HG03571 (cell line): ENCODE data around the gene ATP8A1.

Experiments used
- ATAC-seq: cut with Tn5 transposase; IDR thresholded peaks from one replicate; pipeline ENCODE4 v1.9.1; 2021; ENCODE audit not compliant: unreplicated experiment

The ATP8A1 gene

DNA sequence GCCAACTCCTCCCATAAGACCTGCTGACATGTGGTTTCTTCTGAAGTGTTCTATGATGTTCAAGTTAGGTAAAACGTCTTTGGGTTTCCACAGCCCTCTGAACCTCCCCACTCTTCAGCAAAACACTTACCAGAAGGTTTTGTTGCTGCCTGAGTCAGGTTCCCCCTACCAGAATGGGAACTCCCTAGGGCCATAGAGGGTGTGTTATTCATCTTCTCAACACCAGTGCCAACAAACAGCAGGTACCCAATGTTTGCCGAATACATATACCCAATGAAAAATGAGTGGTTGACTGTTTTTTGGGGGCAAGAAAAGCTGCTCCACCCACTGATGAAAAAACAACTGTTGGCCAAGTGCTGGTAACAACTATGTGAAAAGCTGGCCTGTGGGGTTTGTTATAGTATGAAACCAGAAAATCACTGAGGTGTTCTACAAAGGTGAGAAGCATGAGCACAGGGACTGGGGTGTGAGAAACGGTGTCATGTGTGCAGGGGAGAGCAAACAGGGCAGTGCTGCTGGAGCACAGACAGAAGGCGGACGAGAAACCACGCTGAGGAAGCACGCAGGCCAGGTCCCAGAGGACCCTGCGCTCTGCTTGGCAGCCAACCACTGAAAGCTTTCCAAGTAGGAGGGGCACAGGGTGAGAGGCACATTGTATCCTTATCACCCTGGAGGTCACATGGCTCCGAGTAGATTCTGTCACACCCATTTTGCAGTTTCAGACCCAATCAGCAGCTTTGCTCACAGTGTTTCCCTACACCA, 28.8 kb downstream of the ATP8A1 start:
- peak; percentile 91 for ATAC-seq

GRCh38 chr4:42626629-42627146, 30.2 kb downstream of the ATP8A1 start:
- ATAC-seq, result no peak

- no peak for ATAC-seq
Observed at GRCh38 chr4:42625329-42625728, 31.6 kb downstream of the ATP8A1 start.

DNA sequence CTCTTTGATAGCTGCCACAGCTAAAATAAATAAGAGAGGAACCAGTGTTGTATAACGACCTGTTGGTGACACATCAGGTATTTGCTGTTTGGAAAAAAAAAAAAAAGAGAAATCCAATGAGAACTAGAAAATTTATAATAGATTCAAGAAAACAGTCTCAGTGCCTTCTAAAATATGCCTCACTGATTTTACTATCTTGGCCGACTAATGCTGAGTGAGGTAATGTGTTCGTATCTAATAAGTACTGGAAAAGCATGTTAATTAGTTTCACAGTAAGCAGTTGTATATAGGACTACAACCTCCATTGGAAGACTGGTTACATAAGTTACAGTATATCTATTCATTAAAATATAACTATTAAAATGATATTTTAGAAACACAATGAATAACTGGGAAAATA, 32.4 kb downstream of the ATP8A1 start:
- ATAC-seq, result no peak

- ATAC-seq, result no peak
Observed at GRCh38 chr4:42618023-42618422, 38.9 kb downstream of the ATP8A1 start.

- ATAC-seq, result no peak
Observed at GRCh38 chr4:42617030-42617429, 39.9 kb downstream of the ATP8A1 start.

DNA sequence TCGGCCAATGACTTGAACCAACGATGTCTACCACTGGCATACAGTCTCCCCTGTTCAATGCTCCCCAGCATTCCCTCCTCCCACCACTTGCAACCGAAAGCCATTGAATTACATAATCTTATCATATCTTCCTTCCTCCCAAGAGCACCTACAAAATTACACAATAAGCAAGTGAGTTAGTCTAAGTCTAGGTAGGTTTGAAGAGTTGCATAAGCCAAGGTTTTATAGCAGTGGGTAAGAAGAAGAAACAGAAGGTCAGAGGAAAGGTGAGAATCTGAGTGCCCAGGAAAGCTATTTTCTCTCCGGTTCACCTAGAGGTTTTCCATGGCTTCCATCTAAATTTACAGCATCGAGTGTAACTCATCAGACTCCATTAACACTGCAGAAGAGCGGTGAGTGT, 40.3 kb downstream of the ATP8A1 start:
- ATAC-seq, result no peak

- ATAC-seq, result no peak
Observed at GRCh38 chr4:42615131-42615763, 41.7 kb downstream of the ATP8A1 start.

GRCh38 chr4:42612898-42613297, 44.0 kb downstream of the ATP8A1 start:
- ATAC-seq, result no peak

DNA sequence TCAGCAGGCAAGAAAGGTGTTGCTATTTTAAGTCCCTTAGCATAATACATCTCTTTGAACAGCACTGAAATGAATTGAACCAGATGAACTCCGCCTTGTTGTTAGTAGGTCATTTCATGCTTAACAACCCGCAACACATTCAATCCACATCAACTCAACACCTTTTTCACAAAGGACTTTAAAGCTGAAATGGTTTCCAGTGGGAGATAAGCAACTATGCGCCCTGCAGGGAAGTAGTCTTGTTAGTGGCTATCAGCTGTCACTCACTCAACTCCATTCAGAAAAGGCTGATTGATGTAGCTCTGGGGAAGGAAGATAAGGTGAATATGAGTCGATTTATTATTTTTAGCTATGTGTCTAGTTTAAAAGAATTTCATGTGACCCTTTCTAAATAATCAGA, 46.0 kb downstream of the ATP8A1 start:
- no peak for ATAC-seq

- no peak for ATAC-seq
Observed at GRCh38 chr4:42609051-42609450, 47.9 kb downstream of the ATP8A1 start.

- ATAC-seq, result no peak
Observed at GRCh38 chr4:42608551-42608950, 48.4 kb downstream of the ATP8A1 start.

- ATAC-seq, result no peak
Observed at GRCh38 chr4:42607011-42607726, 49.7 kb downstream of the ATP8A1 start.

GRCh38 chr4:42605264-42605663, 51.6 kb downstream of the ATP8A1 start:
- no peak for ATAC-seq

- ATAC-seq, result no peak
Observed at GRCh38 chr4:42603862-42604261, 53.0 kb downstream of the ATP8A1 start.

DNA sequence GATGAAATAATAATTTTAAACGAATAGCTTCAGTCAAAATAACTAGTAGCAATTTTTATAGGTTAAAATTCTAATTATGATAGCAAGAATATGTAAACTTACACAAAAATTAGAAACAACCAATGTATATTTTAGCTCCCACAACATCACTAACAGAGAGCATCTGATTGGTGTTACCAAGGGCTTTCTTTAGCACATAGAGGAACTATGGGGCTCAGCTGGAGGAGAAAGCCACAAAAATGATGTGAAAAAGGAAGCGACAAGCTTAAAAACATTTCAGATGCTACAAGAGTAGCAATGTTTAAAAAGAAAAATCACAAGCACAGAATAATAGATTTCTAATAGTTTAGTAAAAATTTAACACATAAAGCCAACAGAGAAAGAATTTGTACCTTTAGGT, 56.3 kb downstream of the ATP8A1 start:
- no peak for ATAC-seq

GRCh38 chr4:42596918-42597317, 60.0 kb downstream of the ATP8A1 start:
- ATAC-seq, result peak; percentile 59

DNA sequence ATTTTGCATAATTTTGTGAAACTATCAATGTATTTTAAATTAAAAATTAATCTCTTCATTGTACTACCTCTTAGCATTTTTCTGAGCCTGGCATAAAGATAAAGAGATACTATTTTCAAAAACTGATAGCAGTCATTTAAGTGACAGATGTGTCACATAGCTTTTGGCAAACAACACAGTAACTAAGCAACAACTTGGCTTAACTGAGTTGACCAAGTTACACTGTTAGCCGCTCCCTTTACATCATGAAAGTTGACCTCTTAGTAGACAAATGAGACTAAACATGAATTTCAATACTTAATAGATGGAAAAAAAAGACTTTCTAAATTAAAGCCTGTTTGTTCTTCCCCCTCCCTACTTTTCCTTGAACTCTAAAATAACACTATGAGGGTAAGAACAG, 62.0 kb downstream of the ATP8A1 start:
- no peak for ATAC-seq

DNA sequence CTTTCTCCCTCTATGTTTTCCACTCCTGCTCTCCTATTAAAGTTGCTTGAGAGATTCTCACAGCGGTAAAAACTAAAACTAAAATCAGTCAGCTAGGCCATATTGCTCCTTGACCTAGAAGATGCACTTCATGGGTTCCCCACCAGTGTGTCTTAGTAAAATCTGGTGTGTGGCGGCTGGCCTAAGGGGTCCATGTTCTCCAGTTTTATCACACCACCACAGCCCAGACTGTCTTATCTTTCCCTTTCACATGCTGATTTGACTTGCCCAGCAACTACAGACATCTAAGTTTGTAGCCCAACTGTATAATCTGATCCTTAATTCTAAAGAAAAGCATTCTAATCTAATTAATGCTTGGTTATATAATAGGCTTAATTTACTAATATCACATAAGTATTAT, 68.0 kb downstream of the ATP8A1 start:
- ATAC-seq, result no peak

DNA sequence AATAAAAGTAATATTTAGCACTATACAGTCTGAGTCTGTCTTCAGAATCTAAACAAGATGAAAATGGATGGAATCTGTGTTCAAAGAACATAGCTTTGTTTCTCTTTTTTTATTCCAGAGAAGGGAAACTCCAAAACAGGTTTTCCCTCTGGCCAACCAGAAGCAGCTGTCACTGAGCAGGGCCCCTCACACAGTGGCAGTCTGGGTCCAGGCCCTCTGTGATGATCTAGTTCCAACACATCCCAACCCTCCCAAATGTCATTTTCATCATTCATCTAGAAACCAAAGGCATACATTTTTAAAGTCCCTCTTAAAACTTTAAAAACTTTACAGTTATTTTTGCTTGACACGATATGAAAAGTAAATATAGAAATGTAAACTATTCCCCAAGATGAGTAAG, 70.1 kb downstream of the ATP8A1 start:
- ATAC-seq, result no peak

GRCh38 chr4:42579903-42580302, 77.0 kb downstream of the ATP8A1 start:
- no peak for ATAC-seq

- ATAC-seq, result no peak
Observed at GRCh38 chr4:42578187-42578586, 78.7 kb downstream of the ATP8A1 start.
